ENCODE data around the gene IL17RC. TPM values are rescaled to one million over a fixed set of nuclear protein-coding genes. Genes with fewer than 3 reads are reported as not detected.
"Not testable (repeated sequence)": the region's sequence is repeated elsewhere in the genome, so short reads cannot be mapped to it uniquely, and the experiment has no call there.

IL17RC gene
- total RNA-seq, 1 experiment from 2014 or later: 17.6 TPM

DNA sequence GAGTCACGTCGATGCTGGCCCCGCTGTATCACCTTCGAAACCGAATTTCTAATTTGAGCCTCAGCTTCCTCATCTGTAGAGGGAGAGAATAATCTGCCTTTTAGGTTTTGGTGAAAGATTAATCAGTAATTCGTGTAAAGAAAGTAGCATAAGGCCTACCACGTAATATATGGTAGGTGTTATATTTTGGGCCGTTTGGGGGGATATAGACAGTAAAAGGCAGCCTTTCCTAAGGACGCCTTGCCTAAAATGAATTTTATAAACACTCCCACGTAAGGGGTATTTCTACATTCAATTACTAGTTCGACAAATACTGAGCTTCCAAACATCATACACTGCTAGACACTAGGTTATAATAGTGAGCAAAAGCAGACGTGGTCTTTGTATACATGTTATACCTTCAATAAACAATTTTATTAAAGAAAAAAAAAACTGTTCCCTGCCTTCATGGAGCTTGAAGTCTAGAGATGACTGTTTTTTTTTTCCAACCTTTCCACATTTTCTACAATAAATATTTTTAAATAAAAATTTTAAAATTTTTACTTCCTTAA lies 25.8 kb upstream of the IL17RC start:
- H2AFZ ChIP-seq (ENCODE audit: low read depth, low read length, poor library complexity, severe bottlenecking): no peak overlapping the region
- intact Hi-C loops (cut with micrococcal nuclease): loop anchor here (5.0 kb wide), 1 partner anchor 41 kb away; the partner anchor contains the start of gene CRELD1
- no peaks in the 10 kb centered on the region for H4K20me1 ChIP-seq (ENCODE audit: insufficient read depth)
- peak overlapping the region; percentile 92 for H3K27ac ChIP-seq (ENCODE audit: low read depth, low read length)
- RAD21 ChIA-PET (ENCODE audit: low non-redundant PET in 1 of 2, low total read pairs in 2 of 2, uncharacterized antibody in 2 of 2, unreplicated experiment in 2 of 2): no interaction called here
- no peaks in the 10 kb centered on the region for H3K9me3 ChIP-seq (ENCODE audit: control insufficient read depth in 1 of 2, insufficient read depth in 1 of 2, low read depth in 1 of 2, low read length in 2 of 2)
- H3K9ac ChIP-seq (ENCODE audit: low read length): peak overlapping the region; percentile 97
- no peaks in the 10 kb centered on the region for H3K9me2 ChIP-seq (ENCODE audit: insufficient read depth)
- DNase-seq (ENCODE audit: low read depth, low spot score) (no peak), ATAC-seq (no peak)
- H3K27me3 ChIP-seq (ENCODE audit: insufficient read depth, low read length): no peaks in the 10 kb centered on the region
- H3K4me2 ChIP-seq (ENCODE audit: low read length): peak overlapping the region; percentile 96
- TF ChIP-seq ZNF274 (IDR thresholded peaks at IDR 0.05; ENCODE audit: low read depth, low read length): no peak
- no peak for TF ChIP-seq CBX3 (IDR thresholded peaks at IDR 0.05; ENCODE audit: low read depth)
- TF ChIP-seq ELF1 (IDR thresholded peaks at IDR 0.05; ENCODE audit: borderline replicate concordance, low read depth): no peak
- TF ChIP-seq EGR1 (IDR thresholded peaks at IDR 0.05; ENCODE audit: low read depth): no peak
- TF ChIP-seq, protein P1, sequence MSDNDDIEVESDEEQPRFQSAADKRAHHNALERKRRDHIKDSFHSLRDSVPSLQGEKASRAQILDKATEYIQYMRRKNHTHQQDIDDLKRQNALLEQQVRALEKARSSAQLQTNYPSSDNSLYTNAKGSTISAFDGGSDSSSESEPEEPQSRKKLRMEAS (IDR thresholded peaks at IDR 0.05): no peak; the same call in none of the 2 replicates
- TF ChIP-seq SRF (IDR thresholded peaks at IDR 0.05; ENCODE audit: low read depth): no peak
- no peak for TF ChIP-seq JUND (IDR thresholded peaks at IDR 0.05)
- BruUV-seq (replicated peaks): no TSS peak
- peaks cover 4 to 28% of the 10 kb centered on the region in 2 experiments; a peak in 3 of 4 replicates for H3K4me1 ChIP-seq (ENCODE audit: control insufficient read depth in 1 of 2, insufficient read depth in 2 of 2, low read length in 2 of 2)
- peaks cover 11 to 17% of the 10 kb centered on the region in 2 experiments; a peak in 3 of 4 replicates for H3K36me3 ChIP-seq (ENCODE audit: control insufficient read depth in 1 of 2, insufficient read depth in 2 of 2, low read length in 2 of 2)
- CTCF ChIA-PET: no interaction called here
- H3K79me2 ChIP-seq (ENCODE audit: insufficient read depth, low read length): peaks cover 36% of the 10 kb centered on the region
- H3K4me3 ChIP-seq (replicated peaks in 1 of 2; ENCODE audit: low read depth in 1 of 2, low read length in 2 of 2): peak overlapping the region; percentile 95 to 99
- POLR2A ChIA-PET: interaction anchor here (2.0 kb wide), 1 partner anchor 11 kb away, joined by 6 read pairs; the partner anchor contains the start of gene IL17RE

DNA sequence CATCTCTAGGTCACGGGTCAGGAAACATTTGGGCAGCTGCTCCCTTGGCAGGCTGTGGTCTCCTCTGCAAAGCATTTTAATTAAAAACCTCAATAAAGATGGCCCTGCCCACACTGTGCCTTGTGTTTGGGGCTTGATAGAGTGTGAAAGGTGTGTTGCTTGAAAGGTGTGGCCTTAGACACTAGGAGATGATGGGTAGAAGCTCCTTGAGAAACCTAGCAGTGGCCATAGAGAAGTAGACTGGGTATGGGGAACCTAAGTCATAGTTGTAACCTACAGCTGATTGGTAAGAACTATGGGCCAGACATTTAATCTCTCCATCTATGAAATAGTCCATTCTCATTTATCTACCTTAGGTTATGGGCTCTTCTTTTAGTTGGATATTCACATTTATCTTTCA lies 23.2 kb upstream of the IL17RC start:
- RAD21 ChIA-PET (ENCODE audit: low non-redundant PET in 1 of 2, low total read pairs in 2 of 2, uncharacterized antibody in 2 of 2, unreplicated experiment in 2 of 2): no interaction called here
- TF ChIP-seq CBX3 (IDR thresholded peaks at IDR 0.05; ENCODE audit: low read depth): no peak
- TF ChIP-seq POLR2AphosphoS5 (IDR thresholded peaks at IDR 0.05; ENCODE audit: low read depth, low read length): 0 out of 2 replicates have a peak, but pooled peaks have one; percentile 32
- POLR2A ChIA-PET: interaction anchor here (1.6 kb wide), 1 partner anchor 9 kb away, joined by 6 read pairs; no protein-coding TSS in a partner anchor
- CTCF ChIA-PET: interaction anchor here (1.0 kb wide), 1 partner anchor 53 kb away, joined by 3 read pairs; no protein-coding TSS in a partner anchor
- Histone ChIP-seq H3K79me2 (ENCODE audit: insufficient read depth, low read length) (peaks cover 36% of the 10 kb centered on the region), H3K4me1 (ENCODE audit: control insufficient read depth in 1 of 2, insufficient read depth in 2 of 2, low read length in 2 of 2) (peaks cover 10 to 46% of the 10 kb centered on the region in 2 experiments; a peak in 3 of 4 replicates), H3K9me2 (ENCODE audit: insufficient read depth) (no peaks in the 10 kb centered on the region), H3K4me2 (ENCODE audit: low read length) (peak overlapping the region; percentile 23; the same call in 1 of the 2 replicates), H4K20me1 (ENCODE audit: insufficient read depth) (no peaks in the 10 kb centered on the region), H3K27ac (ENCODE audit: low read depth, low read length) (no peak overlapping the region), H3K9ac (ENCODE audit: low read length) (no peak overlapping the region), H3K9me3 (ENCODE audit: control insufficient read depth in 1 of 2, insufficient read depth in 1 of 2, low read depth in 1 of 2, low read length in 2 of 2) (no peaks in the 10 kb centered on the region), H3K27me3 (ENCODE audit: insufficient read depth, low read length) (no peaks in the 10 kb centered on the region), H2AFZ (ENCODE audit: low read depth, low read length, poor library complexity, severe bottlenecking) (no peak overlapping the region), H3K36me3 (ENCODE audit: control insufficient read depth in 1 of 2, insufficient read depth in 2 of 2, low read length in 2 of 2) (peaks cover 11 to 17% of the 10 kb centered on the region in 2 experiments; a peak in 3 of 4 replicates), H3K4me3 (replicated peaks in 1 of 2; ENCODE audit: low read depth in 1 of 2, low read length in 2 of 2) (no peak overlapping the region)
- ATAC-seq: no peak
- intact Hi-C loops (cut with micrococcal nuclease): loop anchor here (5.0 kb wide), 1 partner anchor 39 kb away; the partner anchor contains the start of gene CRELD1
- no TSS peak for BruUV-seq (replicated peaks)
- DNase-seq (ENCODE audit: low read depth, low spot score): no peak

DNA sequence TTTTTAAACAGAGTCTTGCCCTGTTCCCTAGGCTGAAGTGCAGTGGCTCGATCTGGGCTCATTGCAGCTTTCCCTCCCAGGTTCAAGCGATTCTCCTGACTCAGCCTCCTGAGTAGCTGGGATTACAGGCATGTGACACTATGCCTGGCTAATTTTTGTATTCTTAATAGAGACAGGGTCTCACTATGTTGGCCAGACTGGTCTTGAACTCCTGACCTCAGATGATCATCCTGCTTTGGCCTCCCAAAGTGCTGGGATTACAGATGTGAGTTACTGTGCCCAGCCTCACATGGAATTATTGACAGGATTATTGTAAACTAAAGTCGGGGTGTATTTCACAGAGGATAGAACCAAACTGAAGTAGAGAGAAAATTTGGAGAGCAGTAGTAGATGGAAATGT lies 21.2 kb upstream of the IL17RC start:
- H3K4me2 ChIP-seq (ENCODE audit: low read length); H3K27me3 ChIP-seq (ENCODE audit: insufficient read depth, low read length); POLR2A ChIA-PET; H3K9me3 ChIP-seq (ENCODE audit: control insufficient read depth in 1 of 2, insufficient read depth in 1 of 2, low read depth in 1 of 2, low read length in 2 of 2); CTCF ChIA-PET; H3K9ac ChIP-seq (ENCODE audit: low read length); H3K4me3 ChIP-seq (replicated peaks in 1 of 2; ENCODE audit: low read depth in 1 of 2, low read length in 2 of 2); H3K9me2 ChIP-seq (ENCODE audit: insufficient read depth); H4K20me1 ChIP-seq (ENCODE audit: insufficient read depth); intact Hi-C loops (cut with micrococcal nuclease); BruUV-seq (replicated peaks); DNase-seq (ENCODE audit: low read depth, low spot score); ATAC-seq; RAD21 ChIA-PET (ENCODE audit: low non-redundant PET in 1 of 2, low total read pairs in 2 of 2, uncharacterized antibody in 2 of 2, unreplicated experiment in 2 of 2); H3K27ac ChIP-seq (ENCODE audit: low read depth, low read length); H2AFZ ChIP-seq (ENCODE audit: low read depth, low read length, poor library complexity, severe bottlenecking): not testable (repeated sequence)
- peaks cover 5 to 40% of the 10 kb centered on the region in 2 experiments; a peak in 3 of 4 replicates for H3K4me1 ChIP-seq (ENCODE audit: control insufficient read depth in 1 of 2, insufficient read depth in 2 of 2, low read length in 2 of 2)
- peaks cover 33% of the 10 kb centered on the region for H3K79me2 ChIP-seq (ENCODE audit: insufficient read depth, low read length)
- peaks cover 11 to 17% of the 10 kb centered on the region in 2 experiments; a peak in 3 of 4 replicates for H3K36me3 ChIP-seq (ENCODE audit: control insufficient read depth in 1 of 2, insufficient read depth in 2 of 2, low read length in 2 of 2)
